Glutamatergic neuron (in vitro differentiated cells): ENCODE data around the gene EXOC3L1. TPM values are rescaled to one million over a fixed set of nuclear protein-coding genes. Genes with fewer than 3 reads are reported as not detected.

Experiments
- DNase-seq: peaks from one replicate; pipeline ENCODE4 v3.0.0; 2022
- H3K27ac Mint-ChIP-seq: one replicate; pipeline ENCODE4 v1.8.0; 2020; ENCODE audit warnings: mild to moderate bottlenecking, mixed read lengths, inconsistent platforms; ENCODE audit not compliant: unreplicated experiment
- H3K27me3 Mint-ChIP-seq: one replicate; pipeline ENCODE4 v1.8.0; 2020; ENCODE audit warnings: mild to moderate bottlenecking, moderate library complexity, mixed read lengths, inconsistent platforms; ENCODE audit not compliant: unreplicated experiment
- H3K36me3 Mint-ChIP-seq: one replicate; pipeline ENCODE4 v1.8.0; 2020; ENCODE audit warnings: mild to moderate bottlenecking, mixed read lengths, inconsistent platforms; ENCODE audit not compliant: unreplicated experiment
- H3K4me1 Mint-ChIP-seq: one replicate; pipeline ENCODE4 v1.8.0; 2020; ENCODE audit warnings: mild to moderate bottlenecking, low read depth, mixed read lengths, inconsistent platforms; ENCODE audit not compliant: unreplicated experiment
- H3K4me3 Mint-ChIP-seq: one replicate; pipeline ENCODE4 v1.8.0; 2020; ENCODE audit warnings: mild to moderate bottlenecking, mixed read lengths, inconsistent platforms; ENCODE audit not compliant: unreplicated experiment
- H3K9me3 Mint-ChIP-seq: one replicate; pipeline ENCODE4 v1.8.0; 2020; ENCODE audit warnings: mild to moderate bottlenecking, moderate library complexity, mixed read lengths, inconsistent platforms; ENCODE audit not compliant: unreplicated experiment
- total RNA-seq: library from RNA; stranded (reverse); fragmentation: NEBNext Ultra II Directional; extraction: Animal tissue kit (Norgen Biotek cat#: 25700); gene quantifications from one replicate; pipeline ENCODE4 v1.2.1, GENCODE V29; 2021; ENCODE audit not compliant: unreplicated experiment
- TF ChIP-seq, protein P1 (sequence below): fragments of 200-600 bp; sonication (generic); IDR thresholded peaks from one replicate; pipeline ENCODE4 v1.5.0; 2021; ENCODE audit not compliant: partially characterized antibody, unreplicated experiment

Gene EXOC3L1
- total RNA-seq, 1 donor from 2014 or later, result 3.6 TPM

DNA sequence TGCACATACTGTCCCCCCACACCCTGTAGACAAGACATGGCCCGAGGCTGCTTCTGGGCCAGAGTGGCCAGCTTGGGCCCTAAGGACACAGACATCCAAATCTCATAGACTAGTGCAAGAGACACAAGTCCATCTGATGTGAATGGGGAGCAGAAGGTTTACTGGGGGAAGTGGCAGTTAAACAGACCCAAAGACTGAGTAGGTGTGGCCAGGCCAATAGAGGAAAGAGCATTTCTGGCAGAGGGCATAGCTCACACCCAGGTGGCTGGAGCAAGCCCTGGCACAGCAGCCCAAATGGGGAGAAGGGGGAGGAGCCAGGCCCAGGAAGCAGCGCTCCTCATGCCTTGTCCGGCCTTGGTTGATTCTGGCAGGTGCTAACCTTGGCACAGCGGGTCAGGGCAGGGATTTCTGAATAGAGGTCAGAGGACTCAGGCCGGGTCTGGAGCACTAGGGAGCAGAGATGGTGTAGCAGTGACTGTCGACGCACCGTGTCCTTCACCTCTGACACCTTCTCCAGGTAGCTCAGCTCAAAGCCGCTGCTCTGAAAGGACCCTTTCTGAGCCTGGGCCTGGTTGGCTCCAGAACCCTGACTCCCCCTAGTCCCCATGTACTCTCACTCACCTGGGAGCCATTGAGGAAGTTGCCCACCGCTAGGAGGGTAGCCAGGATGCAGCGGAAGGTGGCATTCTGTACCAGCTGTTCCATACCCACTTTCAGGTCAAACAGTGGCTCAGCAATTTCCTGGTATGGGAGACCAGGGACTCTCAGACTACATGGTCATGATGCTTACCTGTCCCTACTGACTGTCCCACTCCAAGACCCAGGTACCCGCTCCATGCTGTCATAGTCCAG is 41.1 kb upstream of the EXOC3L1 start:
- no peaks in the 10 kb centered on the region for H3K36me3 Mint-ChIP-seq
- H3K9me3 Mint-ChIP-seq, result peaks cover 3% of the 10 kb centered on the region
- no peak overlapping the region for H3K27ac Mint-ChIP-seq

GRCh38 chr16:67229906-67230808 is 40.2 kb upstream of the EXOC3L1 start:
- no peak for DNase-seq
- Mint-ChIP-seq H3K27me3 (peaks cover 11% of the 10 kb centered on the region), H3K27ac (no peak overlapping the region), H3K4me1 (peaks cover 14% of the 10 kb centered on the region), H3K9me3 (peaks cover 3% of the 10 kb centered on the region), H3K4me3 (no peak overlapping the region), H3K36me3 (no peaks in the 10 kb centered on the region)
- TF ChIP-seq, protein P1, sequence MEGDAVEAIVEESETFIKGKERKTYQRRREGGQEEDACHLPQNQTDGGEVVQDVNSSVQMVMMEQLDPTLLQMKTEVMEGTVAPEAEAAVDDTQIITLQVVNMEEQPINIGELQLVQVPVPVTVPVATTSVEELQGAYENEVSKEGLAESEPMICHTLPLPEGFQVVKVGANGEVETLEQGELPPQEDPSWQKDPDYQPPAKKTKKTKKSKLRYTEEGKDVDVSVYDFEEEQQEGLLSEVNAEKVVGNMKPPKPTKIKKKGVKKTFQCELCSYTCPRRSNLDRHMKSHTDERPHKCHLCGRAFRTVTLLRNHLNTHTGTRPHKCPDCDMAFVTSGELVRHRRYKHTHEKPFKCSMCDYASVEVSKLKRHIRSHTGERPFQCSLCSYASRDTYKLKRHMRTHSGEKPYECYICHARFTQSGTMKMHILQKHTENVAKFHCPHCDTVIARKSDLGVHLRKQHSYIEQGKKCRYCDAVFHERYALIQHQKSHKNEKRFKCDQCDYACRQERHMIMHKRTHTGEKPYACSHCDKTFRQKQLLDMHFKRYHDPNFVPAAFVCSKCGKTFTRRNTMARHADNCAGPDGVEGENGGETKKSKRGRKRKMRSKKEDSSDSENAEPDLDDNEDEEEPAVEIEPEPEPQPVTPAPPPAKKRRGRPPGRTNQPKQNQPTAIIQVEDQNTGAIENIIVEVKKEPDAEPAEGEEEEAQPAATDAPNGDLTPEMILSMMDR, result no peak

More for the DNA sequence above, 41.1 kb upstream of the EXOC3L1 start:
- peaks cover 9% of the 10 kb centered on the region for H3K4me1 Mint-ChIP-seq
- DNase-seq, result no peak
- H3K4me3 Mint-ChIP-seq, result no peak overlapping the region
- peaks cover 11% of the 10 kb centered on the region for H3K27me3 Mint-ChIP-seq
- TF ChIP-seq, protein P1, result no peak

GRCh38 chr16:67228905-67229304 is 39.0 kb upstream of the EXOC3L1 start:
- H3K4me3 Mint-ChIP-seq, result peak overlapping the region; percentile 34
- H3K4me1 Mint-ChIP-seq, result peaks cover 14% of the 10 kb centered on the region
- peaks cover 11% of the 10 kb centered on the region for H3K27me3 Mint-ChIP-seq
- no peak for DNase-seq
- H3K9me3 Mint-ChIP-seq, result peaks cover 3% of the 10 kb centered on the region
- no peaks in the 10 kb centered on the region for H3K36me3 Mint-ChIP-seq
- TF ChIP-seq, protein P1, result no peak
- H3K27ac Mint-ChIP-seq, result no peak overlapping the region

- peak overlapping the region; percentile 99 for H3K4me3 Mint-ChIP-seq
- H3K27ac Mint-ChIP-seq, result peak overlapping the region; percentile 91
- H3K9me3 Mint-ChIP-seq, result peaks cover 3% of the 10 kb centered on the region
- no peak for DNase-seq
- H3K27me3 Mint-ChIP-seq, result peaks cover 11% of the 10 kb centered on the region
- H3K36me3 Mint-ChIP-seq, result no peaks in the 10 kb centered on the region
- TF ChIP-seq, protein P1, result no peak
- H3K4me1 Mint-ChIP-seq, result peaks cover 14% of the 10 kb centered on the region
Measured at GRCh38 chr16:67228034-67228785, 38.3 kb upstream of the EXOC3L1 start.
